ENCODE results near the gene PRDM16. TPM values are rescaled to one million over a fixed set of nuclear protein-coding genes. Genes with fewer than 3 reads are reported as not detected.

The PRDM16 gene
- total RNA-seq, 1 experiment from 2014 or later, result 0.17 TPM

DNA sequence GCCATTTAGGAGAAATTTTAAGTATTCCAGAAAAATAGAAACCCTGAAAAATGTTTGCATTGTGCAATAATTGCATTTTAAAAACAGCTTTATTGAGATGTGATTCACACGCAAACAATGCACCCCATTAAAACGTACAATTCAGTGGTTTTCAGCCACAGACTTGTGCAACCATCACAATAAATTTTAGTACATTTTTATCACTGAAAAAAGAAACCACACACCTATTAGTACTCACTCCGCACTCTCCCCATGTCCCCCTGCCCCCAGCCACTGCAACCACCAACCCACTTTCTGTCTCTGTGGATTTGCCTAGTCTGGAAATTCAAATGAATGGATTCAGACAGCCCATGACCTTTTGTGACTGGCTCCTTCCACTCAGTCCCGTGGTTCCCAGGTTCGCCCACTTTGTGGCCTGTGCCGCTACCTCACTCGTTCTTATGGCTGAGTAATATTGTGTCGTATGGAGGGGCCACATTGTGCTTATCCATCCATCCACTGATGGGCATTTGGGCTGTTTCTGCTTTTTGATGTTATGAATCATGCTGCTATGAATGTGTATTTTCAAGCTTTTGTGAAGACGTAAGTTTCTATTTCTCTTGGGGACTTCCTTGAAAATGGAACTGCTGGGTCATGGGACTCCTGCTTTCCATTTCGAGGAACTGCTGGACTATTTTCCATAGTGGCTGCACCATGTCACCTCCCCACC is 237.7 kb downstream of the PRDM16 start:
- no peak overlapping the region for H2AFZ ChIP-seq (ENCODE audit: low read length)
- H3K14ac ChIP-seq (ENCODE audit: insufficient read depth, low read length), result no peak overlapping the region
- H4K8ac ChIP-seq (replicated peaks; ENCODE audit: insufficient read length, low read depth, low read length), result no peak overlapping the region
- no peaks in the 10 kb centered on the region for H3K79me2 ChIP-seq (ENCODE audit: insufficient read depth, low read length)
- no peaks in the 10 kb centered on the region for H3K79me1 ChIP-seq (ENCODE audit: insufficient read depth, low read depth, low read length, poor library complexity, severe bottlenecking)
- no peak overlapping the region for H4K91ac ChIP-seq (ENCODE audit: insufficient read length, low read depth, low read length)
- no peak overlapping the region for H3K27ac ChIP-seq (ENCODE audit: insufficient read length, low read depth, low read length)
- H2BK120ac ChIP-seq (ENCODE audit: low read depth, low read length, poor library complexity, severe bottlenecking), result no peak overlapping the region
- Mint-ChIP-seq H3K36me3 (ENCODE audit: insufficient read depth in 1 of 3, low read depth in 3 of 3) (0 out of 7 replicates have a peak, but pooled peaks cover 0 to 1% (median 0%) of the 10 kb centered on the region in 3 experiments), H3K9me3 (peaks cover 0 to 3% of the 10 kb centered on the region in 2 experiments; a peak in 1 of 5 replicates), H3K27me3 (ENCODE audit: low read depth) (peaks cover 9% of the 10 kb centered on the region), H3K27ac (no peak overlapping the region), H3K4me1 (0 out of 4 replicates have a peak, but pooled peaks cover 0 to 4% of the 10 kb centered on the region in 2 experiments), H3K4me3 (no peak overlapping the region)
- H3K9me3 ChIP-seq (ENCODE audit: control insufficient read depth, low read depth, low read length), result no peaks in the 10 kb centered on the region
- H3K4me1 ChIP-seq (ENCODE audit: insufficient read depth, low read length), result no peaks in the 10 kb centered on the region
- no peak overlapping the region for H2BK12ac ChIP-seq (ENCODE audit: insufficient read length, low read depth, low read length)
- TF ChIP-seq, protein P1, sequence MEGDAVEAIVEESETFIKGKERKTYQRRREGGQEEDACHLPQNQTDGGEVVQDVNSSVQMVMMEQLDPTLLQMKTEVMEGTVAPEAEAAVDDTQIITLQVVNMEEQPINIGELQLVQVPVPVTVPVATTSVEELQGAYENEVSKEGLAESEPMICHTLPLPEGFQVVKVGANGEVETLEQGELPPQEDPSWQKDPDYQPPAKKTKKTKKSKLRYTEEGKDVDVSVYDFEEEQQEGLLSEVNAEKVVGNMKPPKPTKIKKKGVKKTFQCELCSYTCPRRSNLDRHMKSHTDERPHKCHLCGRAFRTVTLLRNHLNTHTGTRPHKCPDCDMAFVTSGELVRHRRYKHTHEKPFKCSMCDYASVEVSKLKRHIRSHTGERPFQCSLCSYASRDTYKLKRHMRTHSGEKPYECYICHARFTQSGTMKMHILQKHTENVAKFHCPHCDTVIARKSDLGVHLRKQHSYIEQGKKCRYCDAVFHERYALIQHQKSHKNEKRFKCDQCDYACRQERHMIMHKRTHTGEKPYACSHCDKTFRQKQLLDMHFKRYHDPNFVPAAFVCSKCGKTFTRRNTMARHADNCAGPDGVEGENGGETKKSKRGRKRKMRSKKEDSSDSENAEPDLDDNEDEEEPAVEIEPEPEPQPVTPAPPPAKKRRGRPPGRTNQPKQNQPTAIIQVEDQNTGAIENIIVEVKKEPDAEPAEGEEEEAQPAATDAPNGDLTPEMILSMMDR (conservative IDR thresholded peaks at IDR 0.05), result no peak
- H3T11ph ChIP-seq (ENCODE audit: low read length), result no peak overlapping the region
- H3K4me2 ChIP-seq (ENCODE audit: insufficient read depth, insufficient read length, low read length), result no peak overlapping the region
- no peak overlapping the region for H2AK5ac ChIP-seq (ENCODE audit: insufficient read length, low read length)
- no peak overlapping the region for H3K4ac ChIP-seq (ENCODE audit: low read depth, low read length)
- no peaks in the 10 kb centered on the region for H3K27me3 ChIP-seq (ENCODE audit: insufficient read depth, low read length)
- no peaks in the 10 kb centered on the region for H4K20me1 ChIP-seq (ENCODE audit: control insufficient read depth, insufficient read depth, insufficient read length)
- H3K56ac ChIP-seq (ENCODE audit: insufficient read length, low read depth, low read length), result no peak overlapping the region
- no peaks in the 10 kb centered on the region for H3K23me2 ChIP-seq (ENCODE audit: insufficient read length, low read depth, low read length, poor library complexity, severe bottlenecking)
- H2BK15ac ChIP-seq (ENCODE audit: low read depth, low read length), result no peak overlapping the region
- DNase-seq, result no peak
- H2BK5ac ChIP-seq (ENCODE audit: insufficient read length, low read length), result no peak overlapping the region
- no peak overlapping the region for H4K5ac ChIP-seq (ENCODE audit: insufficient read length, low read depth, low read length)
- no CpG with 5 or more reads among the region's 10 CpGs for WGBS (ENCODE audit: extremely low coverage, insufficient read length, low lambda C conversion rate)
- H3K23ac ChIP-seq (ENCODE audit: insufficient read length, low read depth, low read length), result no peak overlapping the region
- H3K9ac ChIP-seq (ENCODE audit: extremely low read depth, insufficient read length, low read length), result no peak overlapping the region
- no peak overlapping the region for H2BK20ac ChIP-seq (ENCODE audit: low read depth, low read length, poor library complexity, severe bottlenecking)
- no peak overlapping the region for H3K18ac ChIP-seq (ENCODE audit: insufficient read length, low read depth, low read length)

Data from H9 (cell line).